K562 (cell line): ENCODE measurements around the gene XPO4. TPM values are rescaled to one million over a fixed set of nuclear protein-coding genes. Genes with fewer than 3 reads are reported as not detected.
A peak's percentile ranks its signal among the peaks of the same experiment; 100 is the strongest.

Experiments
- ARID1B ChIP-seq: fragments of 450-650 bp; IDR thresholded peaks from 2 replicates; pipeline ENCODE4 v1.6.1; 2016; ENCODE audit warnings: antibody characterized with exemption, mild to moderate bottlenecking, inconsistent platforms
- DNMT1 ChIP-seq: fragments of 450-650 bp; IDR thresholded peaks from 2 replicates; pipeline ENCODE4 v1.6.1; 2016; ENCODE audit warnings: antibody characterized with exemption, mild to moderate bottlenecking
- GABPB1 ChIP-seq: sonication (generic); formaldehyde crosslinking; IDR thresholded peaks from 2 replicates; pipeline ENCODE4 v1.8.0; 2022; ENCODE audit warnings: mild to moderate bottlenecking, missing genetic modification reagents
- GATAD2B ChIP-seq: fragments of 450-650 bp; IDR thresholded peaks from 2 replicates; pipeline ENCODE4 v1.6.1; 2017; ENCODE audit warnings: mild to moderate bottlenecking, borderline replicate concordance
- HDAC1 ChIP-seq, 2 experiments: fragments of 450-650 bp; IDR thresholded peaks; 2 replicates each; pipeline ENCODE4 v1.6.1; 2016 to 2017; ENCODE audit warnings: inconsistent platforms in 1 of 2, mild to moderate bottlenecking in 1 of 2, moderate library complexity in 1 of 2
- HEY1 ChIP-seq: fragments of 250-450 bp; sonication (Bioruptor Pico); IDR thresholded peaks from 2 replicates; pipeline ENCODE4 v1.5.0; 2020; ENCODE audit warnings: mild to moderate bottlenecking, moderate library complexity, borderline replicate concordance
- LCOR ChIP-seq: sonication (generic); formaldehyde crosslinking; IDR thresholded peaks from 2 replicates; pipeline ENCODE4 v1.8.0; 2022; ENCODE audit warnings: mild to moderate bottlenecking, missing genetic modification reagents
- MAFK ChIP-seq: IDR thresholded peaks from 2 replicates; pipeline ENCODE4 v1.6.1; 2011; ENCODE audit warnings: low read length, improper control_type of control experiment
- MEF2D ChIP-seq: conservative IDR thresholded peaks from 2 replicates; pipeline ENCODE4 v1.6.1; 2016; ENCODE audit warnings: low read depth, missing genetic modification characterization, missing compliant biosample characterization
- NKRF ChIP-seq: fragments of 450-650 bp; IDR thresholded peaks from 2 replicates; pipeline ENCODE4 v1.6.1; 2016; ENCODE audit warnings: borderline replicate concordance
- PCBP2 ChIP-seq: fragments of 200-400 bp; formaldehyde crosslinking; IDR thresholded peaks from 2 replicates; pipeline ENCODE4 v1.6.1; 2018; ENCODE audit warnings: low read length, low read depth, mild to moderate bottlenecking, moderate library complexity; ENCODE audit not compliant: poor library complexity, severe bottlenecking
- SAP30 ChIP-seq: fragments of 200-600 bp; sonication (generic); IDR thresholded peaks from 2 replicates; pipeline ENCODE4 v1.6.1; 2012; ENCODE audit warnings: borderline replicate concordance, low read depth, mild to moderate bottlenecking, moderate library complexity, low read length, control low read depth, inconsistent platforms; ENCODE audit not compliant: insufficient read depth, poor library complexity, severe bottlenecking
- SMAD1 ChIP-seq: fragments of 150-350 bp; IDR thresholded peaks from 2 replicates; pipeline ENCODE4 v1.6.1; 2014; ENCODE audit warnings: low read length, low read depth; ENCODE audit not compliant: partially characterized antibody
- TARDBP ChIP-seq: fragments of 450-650 bp; IDR thresholded peaks from 2 replicates; pipeline ENCODE4 v1.6.1; 2016
- ZNF133 ChIP-seq: fragments of 250-450 bp; sonication (Bioruptor Pico); IDR thresholded peaks from 2 replicates; pipeline ENCODE4 v1.4.0; 2020; ENCODE audit warnings: mild to moderate bottlenecking
- ZNF197 ChIP-seq: fragments of 200-800 bp; sonication (Bioruptor generic); IDR thresholded peaks from 2 replicates; pipeline ENCODE4 v1.6.1; 2016; ENCODE audit warnings: low read depth, missing genetic modification characterization, missing compliant biosample characterization
- ZNF639 ChIP-seq, 2 experiments: fragments of 200-800 bp in 1 of 2; sonication (Bioruptor generic) in 1 of 2; sonication (generic) in 1 of 2; formaldehyde crosslinking in 1 of 2; IDR thresholded peaks in 1 of 2; conservative IDR thresholded peaks in 1 of 2; 2 replicates each; pipeline versions ENCODE4 v1.5.0 to v1.6.1; 2016 to 2020; ENCODE audit warnings: missing compliant biosample characterization in 1 of 2, missing genetic modification characterization in 1 of 2, missing genetic modification reagents in 1 of 2
- ZNF830 ChIP-seq: fragments of 250-450 bp; sonication (Bioruptor Pico); IDR thresholded peaks from 2 replicates; pipeline ENCODE4 v1.5.0; 2021; ENCODE audit warnings: mild to moderate bottlenecking
- polyA plus RNA-seq, 8 experiments: library from polyadenylated mRNA; depleted of rRNA in 4 of 8; stranded (reverse) in 5 of 8; unstranded in 3 of 8; fragments of >200 nt; fragmentation: Nextera tagmentation in 2 of 8; fragmentation: Illumina TruSeq in 1 of 8; extraction: Ambion mirVana in 2 of 8; extraction: Trizol in 1 of 8; gene quantifications; 2 replicates each; pipeline versions ENCODE4 v1.2.1 to v1.2.3, GENCODE V29; 2011 to 2014; ENCODE audit warnings: inconsistent platforms in 1 of 8, missing spikeins in 1 of 8
- total RNA-seq, 7 experiments: library from RNA; depleted of rRNA in 6 of 7; stranded (reverse); fragments of >200 nt in 6 of 7; fragmentation: Illumina TruSeq in 2 of 7; extraction: Trizol in 2 of 7; gene quantifications; 2 replicates each; pipeline versions ENCODE4 v1.2.1 to v1.2.3, GENCODE V29; 2011 to 2021; ENCODE audit warnings: low replicate concordance in 1 of 7
- TF ChIP-seq, protein P1 (sequence below), 2 experiments: fragments of 450-650 bp in 1 of 2; sonication (generic) in 1 of 2; formaldehyde crosslinking; conservative IDR thresholded peaks; 2 replicates each; pipeline versions ENCODE4 v1.4.0 to v1.8.1; 2020 to 2022; ENCODE audit warnings: mild to moderate bottlenecking in 1 of 2, missing genetic modification reagents in 1 of 2
- TF ChIP-seq, protein P2 (sequence below), 2 experiments: fragments of 450-650 bp; IDR thresholded peaks; 2 replicates each; pipeline ENCODE4 v1.6.1; 2016
- TF ChIP-seq, protein P3 (sequence below): fragments of 250-450 bp; sonication (Bioruptor Pico); IDR thresholded peaks from 2 replicates; pipeline ENCODE4 v1.4.0; 2020

XPO4 gene
- total and polyA plus RNA-seq, 9 of the 15 experiments (the other 6 are each of a cell fraction or from before 2014, with no cell fraction given) = 5.5 to 25.1 (median 17.5) TPM

GRCh38 chr13:20901668-20902437 is 693 bp downstream of the XPO4 start (continued):
- TF ChIP-seq ZNF639 (CRISPR knock-in tag; conservative IDR thresholded peaks at IDR 0.05 in 1 of 2, IDR thresholded peaks at IDR 0.05 in 1 of 2) = no peak
- TF ChIP-seq DNMT1 = no peak
- TF ChIP-seq GATAD2B = no peak
- no peak for TF ChIP-seq ZNF197 (CRISPR knock-in tag)
- no peak for TF ChIP-seq HEY1 (CRISPR knock-in tag)
- TF ChIP-seq ZNF133 (CRISPR knock-in tag) = no peak
- no peak for TF ChIP-seq MAFK
- TF ChIP-seq, protein P1, sequence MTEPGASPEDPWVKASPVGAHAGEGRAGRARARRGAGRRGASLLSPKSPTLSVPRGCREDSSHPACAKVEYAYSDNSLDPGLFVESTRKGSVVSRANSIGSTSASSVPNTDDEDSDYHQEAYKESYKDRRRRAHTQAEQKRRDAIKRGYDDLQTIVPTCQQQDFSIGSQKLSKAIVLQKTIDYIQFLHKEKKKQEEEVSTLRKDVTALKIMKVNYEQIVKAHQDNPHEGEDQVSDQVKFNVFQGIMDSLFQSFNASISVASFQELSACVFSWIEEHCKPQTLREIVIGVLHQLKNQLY (CRISPR knock-in tag; conservative IDR thresholded peaks at IDR 0.05) = no peak
- peak in 1 of 2 experiments; percentile 71; a peak in 1 of 4 replicates for TF ChIP-seq HDAC1 (IDR thresholded peaks at IDR 0.05)
- TF ChIP-seq, protein P2, sequence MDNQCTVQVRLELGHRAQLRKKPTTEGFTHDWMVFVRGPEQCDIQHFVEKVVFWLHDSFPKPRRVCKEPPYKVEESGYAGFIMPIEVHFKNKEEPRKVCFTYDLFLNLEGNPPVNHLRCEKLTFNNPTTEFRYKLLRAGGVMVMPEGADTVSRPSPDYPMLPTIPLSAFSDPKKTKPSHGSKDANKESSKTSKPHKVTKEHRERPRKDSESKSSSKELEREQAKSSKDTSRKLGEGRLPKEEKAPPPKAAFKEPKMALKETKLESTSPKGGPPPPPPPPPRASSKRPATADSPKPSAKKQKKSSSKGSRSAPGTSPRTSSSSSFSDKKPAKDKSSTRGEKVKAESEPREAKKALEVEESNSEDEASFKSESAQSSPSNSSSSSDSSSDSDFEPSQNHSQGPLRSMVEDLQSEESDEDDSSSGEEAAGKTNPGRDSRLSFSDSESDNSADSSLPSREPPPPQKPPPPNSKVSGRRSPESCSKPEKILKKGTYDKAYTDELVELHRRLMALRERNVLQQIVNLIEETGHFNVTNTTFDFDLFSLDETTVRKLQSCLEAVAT (IDR thresholded peaks at IDR 0.05) = no peak
- no peak for TF ChIP-seq ARID1B
- TF ChIP-seq ZNF830 (CRISPR knock-in tag) = no peak
- TF ChIP-seq, protein P3, sequence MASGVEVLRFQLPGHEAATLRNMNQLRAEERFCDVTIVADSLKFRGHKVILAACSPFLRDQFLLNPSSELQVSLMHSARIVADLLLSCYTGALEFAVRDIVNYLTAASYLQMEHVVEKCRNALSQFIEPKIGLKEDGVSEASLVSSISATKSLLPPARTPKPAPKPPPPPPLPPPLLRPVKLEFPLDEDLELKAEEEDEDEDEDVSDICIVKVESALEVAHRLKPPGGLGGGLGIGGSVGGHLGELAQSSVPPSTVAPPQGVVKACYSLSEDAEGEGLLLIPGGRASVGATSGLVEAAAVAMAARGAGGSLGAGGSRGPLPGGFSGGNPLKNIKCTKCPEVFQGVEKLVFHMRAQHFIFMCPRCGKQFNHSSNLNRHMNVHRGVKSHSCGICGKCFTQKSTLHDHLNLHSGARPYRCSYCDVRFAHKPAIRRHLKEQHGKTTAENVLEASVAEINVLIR = no peak
- no peak for TF ChIP-seq LCOR (CRISPR knock-in tag)
- TF ChIP-seq MEF2D (tag) = no peak
- no peak for TF ChIP-seq SMAD1
- peak; percentile 73; the same call in 1 of the 2 replicates for TF ChIP-seq NKRF
- no peak for TF ChIP-seq TARDBP
- 0 out of 2 replicates have a peak, but pooled peaks have one; percentile 34 for TF ChIP-seq GABPB1 (CRISPR knock-in tag)
- no peak for TF ChIP-seq PCBP2
- peak; percentile 88 for TF ChIP-seq SAP30
